ENCODE measurements around the gene RHOBTB1. TPM values are rescaled to one million over a fixed set of nuclear protein-coding genes. Genes with fewer than 3 reads are reported as not detected.

RHOBTB1 gene
- total and polyA plus RNA-seq, 2 experiments from 2014 or later, result 18.4 to 40.8 TPM

DNA sequence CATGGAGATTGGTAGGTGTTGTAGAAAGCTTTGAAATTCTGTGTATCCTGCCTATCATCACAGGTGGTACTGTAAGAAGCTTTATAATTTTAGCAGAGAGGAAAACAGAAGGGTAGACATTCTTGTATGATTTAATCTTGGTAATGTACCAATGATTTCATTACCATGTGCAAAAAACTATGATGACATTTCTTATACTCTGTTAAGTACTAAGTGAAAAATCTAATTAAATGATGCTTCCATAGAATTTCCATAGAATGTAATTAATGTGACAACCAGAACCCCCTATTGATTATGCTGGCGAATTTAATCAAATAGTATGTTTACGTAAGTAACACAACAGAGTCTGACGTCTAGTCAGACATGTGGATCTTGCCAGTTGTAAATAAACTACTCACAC is 16.0 kb upstream of the RHOBTB1 start:
- H3K4me3 ChIP-seq, result no peak overlapping the region
- no peak overlapping the region for H3K4me2 ChIP-seq
- peaks cover 10% of the 10 kb centered on the region for H3K4me1 ChIP-seq (ENCODE audit: insufficient read depth)
- whole genome bisulfite sequencing (ENCODE audit: low lambda C conversion rate, missing lambda C conversion rate), result 80% methylated on average over 3 of the region's 3 CpGs
- TF ChIP-seq EZH2phosphoT487 (IDR thresholded peaks at IDR 0.05; ENCODE audit: low read depth, severe bottlenecking, unreplicated experiment), result no peak
- no peak for TF ChIP-seq EZH2 (IDR thresholded peaks at IDR 0.05; ENCODE audit: borderline replicate concordance)
- TF ChIP-seq, protein P1, sequence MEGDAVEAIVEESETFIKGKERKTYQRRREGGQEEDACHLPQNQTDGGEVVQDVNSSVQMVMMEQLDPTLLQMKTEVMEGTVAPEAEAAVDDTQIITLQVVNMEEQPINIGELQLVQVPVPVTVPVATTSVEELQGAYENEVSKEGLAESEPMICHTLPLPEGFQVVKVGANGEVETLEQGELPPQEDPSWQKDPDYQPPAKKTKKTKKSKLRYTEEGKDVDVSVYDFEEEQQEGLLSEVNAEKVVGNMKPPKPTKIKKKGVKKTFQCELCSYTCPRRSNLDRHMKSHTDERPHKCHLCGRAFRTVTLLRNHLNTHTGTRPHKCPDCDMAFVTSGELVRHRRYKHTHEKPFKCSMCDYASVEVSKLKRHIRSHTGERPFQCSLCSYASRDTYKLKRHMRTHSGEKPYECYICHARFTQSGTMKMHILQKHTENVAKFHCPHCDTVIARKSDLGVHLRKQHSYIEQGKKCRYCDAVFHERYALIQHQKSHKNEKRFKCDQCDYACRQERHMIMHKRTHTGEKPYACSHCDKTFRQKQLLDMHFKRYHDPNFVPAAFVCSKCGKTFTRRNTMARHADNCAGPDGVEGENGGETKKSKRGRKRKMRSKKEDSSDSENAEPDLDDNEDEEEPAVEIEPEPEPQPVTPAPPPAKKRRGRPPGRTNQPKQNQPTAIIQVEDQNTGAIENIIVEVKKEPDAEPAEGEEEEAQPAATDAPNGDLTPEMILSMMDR (IDR thresholded peaks at IDR 0.05; ENCODE audit: poor library complexity), result no peak
- no peaks in the 10 kb centered on the region for H4K20me1 ChIP-seq (ENCODE audit: insufficient read depth, poor library complexity, severe bottlenecking)
- H3K27me3 ChIP-seq, result no peaks in the 10 kb centered on the region
- H3K27ac ChIP-seq, result no peak overlapping the region
- H3K9me2 ChIP-seq (replicated peaks; ENCODE audit: insufficient read depth), result no peaks in the 10 kb centered on the region
- H3K9me3 ChIP-seq (ENCODE audit: low read depth), result no peaks in the 10 kb centered on the region
- H3K79me2 ChIP-seq, result no peaks in the 10 kb centered on the region
- H3K36me3 ChIP-seq (replicated peaks; ENCODE audit: insufficient read depth, low read depth), result no peaks in the 10 kb centered on the region
- no peak for DNase-seq (ENCODE audit: low spot score)
- H2AFZ ChIP-seq, result no peak overlapping the region

DNA sequence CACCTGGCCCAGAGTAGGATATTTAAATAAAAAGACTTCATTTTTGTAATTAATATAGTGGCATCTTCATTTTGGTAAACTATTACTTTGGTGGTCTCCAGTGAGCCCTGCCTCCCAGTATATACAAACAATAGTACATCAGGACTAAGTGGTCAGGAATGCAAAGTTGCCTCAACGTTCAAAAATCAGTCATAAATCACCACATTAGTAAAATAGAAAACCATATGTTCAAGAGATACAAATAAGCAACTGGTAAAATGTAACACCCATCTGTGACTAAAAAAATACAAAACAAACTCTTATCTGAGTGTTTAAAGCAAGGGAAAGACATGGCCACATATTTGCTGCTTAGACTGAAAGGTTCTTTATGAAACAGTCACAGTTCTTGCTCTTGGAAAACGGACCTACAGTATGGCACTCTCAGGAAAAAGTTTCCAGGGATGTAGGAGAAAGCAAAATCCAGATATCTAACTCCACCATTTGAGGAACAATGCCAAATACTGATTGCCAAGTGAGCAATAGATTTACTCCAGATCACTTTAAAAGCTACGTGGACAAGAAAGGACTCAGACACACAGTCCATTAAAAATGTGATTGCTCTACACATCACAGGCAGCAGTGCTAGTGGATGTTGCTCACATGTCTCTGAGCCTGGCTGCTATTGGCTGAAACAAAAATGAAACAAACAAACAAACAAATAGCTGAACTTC is 15.1 kb upstream of the RHOBTB1 start:
- Histone ChIP-seq H3K27me3 (no peaks in the 10 kb centered on the region), H4K20me1 (ENCODE audit: insufficient read depth, poor library complexity, severe bottlenecking) (no peaks in the 10 kb centered on the region), H3K9me3 (ENCODE audit: low read depth) (no peaks in the 10 kb centered on the region), H3K9me2 (replicated peaks; ENCODE audit: insufficient read depth) (no peaks in the 10 kb centered on the region), H3K79me2 (no peaks in the 10 kb centered on the region), H2AFZ (peak overlapping the region; percentile 20), H3K4me1 (ENCODE audit: insufficient read depth) (peaks cover 10% of the 10 kb centered on the region), H3K27ac (peak overlapping the region; percentile 53), H3K4me2 (no peak overlapping the region), H3K4me3 (no peak overlapping the region), H3K36me3 (replicated peaks; ENCODE audit: insufficient read depth, low read depth) (no peaks in the 10 kb centered on the region)
- 50% methylated on average over 3 of the region's 3 CpGs for WGBS (ENCODE audit: low lambda C conversion rate, missing lambda C conversion rate)
- peak; percentile 13 for DNase-seq (ENCODE audit: low spot score)
- no peak for TF ChIP-seq EZH2phosphoT487 (IDR thresholded peaks at IDR 0.05; ENCODE audit: low read depth, severe bottlenecking, unreplicated experiment)
- TF ChIP-seq EZH2 (IDR thresholded peaks at IDR 0.05; ENCODE audit: borderline replicate concordance), result no peak

DNA sequence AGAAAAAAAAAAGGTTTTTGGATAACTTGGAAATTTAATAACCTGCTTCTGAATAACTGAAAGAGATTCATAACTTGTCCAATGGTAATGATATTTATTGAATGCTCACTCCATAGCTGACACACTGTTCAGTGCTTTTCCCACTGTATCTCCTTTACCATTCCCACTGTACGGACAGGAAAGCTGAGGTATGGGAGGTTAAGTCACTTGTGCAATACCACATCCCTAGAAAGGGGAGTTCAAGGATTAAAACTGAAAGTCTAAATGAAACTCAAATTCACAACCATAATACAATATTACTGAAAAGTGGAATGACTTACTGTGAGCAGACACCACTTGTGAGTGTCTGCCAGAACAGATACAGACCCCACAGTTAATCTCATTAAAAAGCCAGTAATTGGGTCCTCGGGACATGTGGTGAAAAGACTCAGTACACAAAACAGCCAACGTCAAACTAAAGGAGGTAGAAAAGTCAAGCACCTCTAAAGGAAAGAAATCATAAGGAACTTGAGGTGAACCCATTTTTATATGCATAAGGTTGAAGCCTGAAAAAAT is 13.8 kb upstream of the RHOBTB1 start:
- Histone ChIP-seq H3K27ac (no peak overlapping the region), H3K9me3 (ENCODE audit: low read depth) (no peaks in the 10 kb centered on the region), H3K4me1 (ENCODE audit: insufficient read depth) (peaks cover 12% of the 10 kb centered on the region), H4K20me1 (ENCODE audit: insufficient read depth, poor library complexity, severe bottlenecking) (no peaks in the 10 kb centered on the region), H3K27me3 (no peaks in the 10 kb centered on the region), H3K79me2 (no peaks in the 10 kb centered on the region), H3K4me2 (no peak overlapping the region), H3K4me3 (no peak overlapping the region), H3K9me2 (replicated peaks; ENCODE audit: insufficient read depth) (no peaks in the 10 kb centered on the region), H2AFZ (no peak overlapping the region), H3K36me3 (replicated peaks; ENCODE audit: insufficient read depth, low read depth) (no peaks in the 10 kb centered on the region)
- TF ChIP-seq, protein P1 (IDR thresholded peaks at IDR 0.05; ENCODE audit: poor library complexity), result no peak
- TF ChIP-seq EZH2 (IDR thresholded peaks at IDR 0.05; ENCODE audit: borderline replicate concordance) (no peak), EZH2phosphoT487 (IDR thresholded peaks at IDR 0.05; ENCODE audit: low read depth, severe bottlenecking, unreplicated experiment) (no peak)
- WGBS (ENCODE audit: low lambda C conversion rate, missing lambda C conversion rate), result 59% methylated on average over 3 of the region's 3 CpGs
- DNase-seq (ENCODE audit: low spot score), result no peak

DNA sequence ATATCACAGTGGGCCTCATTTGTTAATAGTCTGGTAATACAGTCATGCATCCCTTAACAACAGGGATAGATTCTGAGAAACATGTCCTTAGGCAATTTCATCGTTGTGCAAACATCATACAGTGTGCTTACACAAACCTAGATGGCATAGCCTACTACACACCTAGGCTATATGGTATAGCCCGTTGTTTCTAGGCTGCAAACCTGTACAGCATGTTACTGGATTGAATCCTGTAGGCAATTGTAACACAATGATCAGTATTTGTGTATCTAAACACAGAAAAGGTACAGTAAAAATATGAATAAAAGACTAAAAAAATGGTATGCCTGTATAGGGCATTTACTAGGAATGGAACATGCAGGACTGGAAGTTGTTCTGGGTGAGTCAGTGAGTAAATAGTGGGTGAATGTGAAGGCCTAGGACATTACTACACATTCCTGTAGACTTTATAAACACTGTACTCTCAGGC is 12.0 kb upstream of the RHOBTB1 start:
- no peak overlapping the region for H3K4me2 ChIP-seq
- TF ChIP-seq EZH2 (IDR thresholded peaks at IDR 0.05; ENCODE audit: borderline replicate concordance), result no peak
- TF ChIP-seq EZH2phosphoT487 (IDR thresholded peaks at IDR 0.05; ENCODE audit: low read depth, severe bottlenecking, unreplicated experiment), result no peak
- TF ChIP-seq, protein P1 (IDR thresholded peaks at IDR 0.05; ENCODE audit: poor library complexity), result no peak
- H2AFZ ChIP-seq, result no peak overlapping the region
- peaks cover 15% of the 10 kb centered on the region for H3K4me1 ChIP-seq (ENCODE audit: insufficient read depth)
- no peak overlapping the region for H3K4me3 ChIP-seq
- no peaks in the 10 kb centered on the region for H3K36me3 ChIP-seq (replicated peaks; ENCODE audit: insufficient read depth, low read depth)
- no peaks in the 10 kb centered on the region for H3K27me3 ChIP-seq
- peak overlapping the region; percentile 93 for H3K27ac ChIP-seq
- DNase-seq (ENCODE audit: low spot score), result peak; percentile 30
- no peaks in the 10 kb centered on the region for H3K9me3 ChIP-seq (ENCODE audit: low read depth)
- H4K20me1 ChIP-seq (ENCODE audit: insufficient read depth, poor library complexity, severe bottlenecking), result no peaks in the 10 kb centered on the region
- no peaks in the 10 kb centered on the region for H3K9me2 ChIP-seq (replicated peaks; ENCODE audit: insufficient read depth)
- WGBS (ENCODE audit: low lambda C conversion rate, missing lambda C conversion rate), result 60% methylated on average over 2 of the region's 2 CpGs
- H3K79me2 ChIP-seq, result no peaks in the 10 kb centered on the region
